RWPE2 (cell line): ENCODE data around the gene IFT43.

ENCODE experiments used
- ATAC-seq: fragments of 200-7000 bp; cut with Tn5 transposase; 3 replicates; pipeline ENCODE4 v1.9.1; 2021; ENCODE audit warnings: low read depth
- DNase-seq: peaks from one replicate; pipeline ENCODE4 v3.0.0-alpha.2; 2020; ENCODE audit warnings: low spot score
- H3K27ac ChIP-seq: fragments of 450-650 bp; 2 replicates; pipeline ENCODE4 v1.5.1; 2017; ENCODE audit warnings: mild to moderate bottlenecking; ENCODE audit not compliant: poor library complexity, severe bottlenecking
- H3K27me3 ChIP-seq: fragments of 250-450 bp; sonication (Bioruptor Pico); 2 replicates; pipeline ENCODE4 v1.5.1; 2021; ENCODE audit warnings: mild to moderate bottlenecking, moderate library complexity; ENCODE audit not compliant: insufficient read depth, poor library complexity, severe bottlenecking
- H3K36me3 ChIP-seq: fragments of 250-450 bp; sonication (Bioruptor Pico); 2 replicates; pipeline ENCODE4 v1.5.1; 2020; ENCODE audit warnings: low read depth, mild to moderate bottlenecking, moderate library complexity
- H3K4me1 ChIP-seq: fragments of 250-450 bp; sonication (Bioruptor Pico); 2 replicates; pipeline ENCODE4 v1.5.1; 2021; ENCODE audit warnings: mild to moderate bottlenecking, moderate library complexity; ENCODE audit not compliant: insufficient read depth, poor library complexity, severe bottlenecking
- H3K4me3 ChIP-seq: fragments of 250-450 bp; sonication (Bioruptor Pico); 2 replicates; pipeline ENCODE4 v1.5.1; 2021; ENCODE audit warnings: mild to moderate bottlenecking, moderate library complexity; ENCODE audit not compliant: severe bottlenecking
- H3K9me3 ChIP-seq: fragments of 250-450 bp; sonication (Bioruptor Pico); 2 replicates; pipeline ENCODE4 v1.5.1; 2021; ENCODE audit warnings: mild to moderate bottlenecking, moderate library complexity; ENCODE audit not compliant: severe bottlenecking
- CTCF ChIP-seq: fragments of 450-650 bp; IDR thresholded peaks from one replicate; pipeline ENCODE4 v1.5.1; 2017; ENCODE audit warnings: mild to moderate bottlenecking, moderate library complexity; ENCODE audit not compliant: poor library complexity, severe bottlenecking

The IFT43 gene

GRCh38 chr14:76051717-76052465, 66.3 kb downstream of the IFT43 start:
- DNase-seq, result no peak

GRCh38 chr14:76053572-76054355, 68.2 kb downstream of the IFT43 start:
- no peaks in the 10 kb centered on the region for H3K36me3 ChIP-seq
- no peaks in the 10 kb centered on the region for H3K4me1 ChIP-seq
- no peak overlapping the region for H3K4me3 ChIP-seq
- no peak for TF ChIP-seq CTCF
- ATAC-seq, result no peak
- H3K27me3 ChIP-seq, result no peaks in the 10 kb centered on the region
- no peak for DNase-seq
- no peaks in the 10 kb centered on the region for H3K9me3 ChIP-seq
- H3K27ac ChIP-seq, result no peak overlapping the region

More at GRCh38 chr14:76051717-76052465, 66.3 kb downstream of the IFT43 start:
- no peaks in the 10 kb centered on the region for H3K36me3 ChIP-seq
- TF ChIP-seq CTCF, result no peak
- no peak overlapping the region for H3K27ac ChIP-seq
- H3K4me3 ChIP-seq, result no peak overlapping the region
- no peaks in the 10 kb centered on the region for H3K4me1 ChIP-seq
- H3K9me3 ChIP-seq, result no peaks in the 10 kb centered on the region
- H3K27me3 ChIP-seq, result no peaks in the 10 kb centered on the region
- no peak for ATAC-seq

- DNase-seq (no peak), ATAC-seq (no peak)
- TF ChIP-seq CTCF, result no peak
- Histone ChIP-seq H3K4me3 (no peak overlapping the region), H3K27ac (no peak overlapping the region), H3K27me3 (no peaks in the 10 kb centered on the region), H3K9me3 (no peaks in the 10 kb centered on the region), H3K36me3 (peaks cover 5% of the 10 kb centered on the region; the same call in 1 of the 2 replicates), H3K4me1 (no peaks in the 10 kb centered on the region)
Measured at GRCh38 chr14:76055330-76055729, 69.8 kb downstream of the IFT43 start.

- Histone ChIP-seq H3K4me1 (no peaks in the 10 kb centered on the region), H3K27me3 (no peaks in the 10 kb centered on the region), H3K36me3 (peaks cover 8% of the 10 kb centered on the region), H3K27ac (no peak overlapping the region), H3K9me3 (no peaks in the 10 kb centered on the region), H3K4me3 (no peak overlapping the region)
- peak; percentile 62; the same call in 1 of the 3 replicates for ATAC-seq
- no peak for DNase-seq
- peak; percentile 67 for TF ChIP-seq CTCF
Measured at GRCh38 chr14:76056128-76056527, 70.6 kb downstream of the IFT43 start.

- no peak for ATAC-seq
- Histone ChIP-seq H3K27ac (no peak overlapping the region), H3K4me1 (no peaks in the 10 kb centered on the region), H3K9me3 (no peaks in the 10 kb centered on the region), H3K27me3 (no peaks in the 10 kb centered on the region), H3K36me3 (peaks cover 14% of the 10 kb centered on the region), H3K4me3 (no peak overlapping the region)
- no peak for TF ChIP-seq CTCF
- DNase-seq, result no peak
Measured at GRCh38 chr14:76057914-76058313, 72.4 kb downstream of the IFT43 start.
